GM18517 (cell line): ENCODE measurements around the gene POU2AF2.
"Not testable (repeated sequence)": the region's sequence is repeated elsewhere in the genome, so short reads cannot be mapped to it uniquely, and the experiment has no call there.

Experiments used
- ATAC-seq: cut with Tn5 transposase; IDR thresholded peaks from one replicate; pipeline ENCODE4 v1.9.1; 2021; ENCODE audit warnings: mild to moderate bottlenecking, moderate library complexity; ENCODE audit not compliant: unreplicated experiment

Gene POU2AF2

GRCh38 chr11:111301842-111302118 is 56.3 kb downstream of the POU2AF2 start:
- no peak for ATAC-seq

DNA sequence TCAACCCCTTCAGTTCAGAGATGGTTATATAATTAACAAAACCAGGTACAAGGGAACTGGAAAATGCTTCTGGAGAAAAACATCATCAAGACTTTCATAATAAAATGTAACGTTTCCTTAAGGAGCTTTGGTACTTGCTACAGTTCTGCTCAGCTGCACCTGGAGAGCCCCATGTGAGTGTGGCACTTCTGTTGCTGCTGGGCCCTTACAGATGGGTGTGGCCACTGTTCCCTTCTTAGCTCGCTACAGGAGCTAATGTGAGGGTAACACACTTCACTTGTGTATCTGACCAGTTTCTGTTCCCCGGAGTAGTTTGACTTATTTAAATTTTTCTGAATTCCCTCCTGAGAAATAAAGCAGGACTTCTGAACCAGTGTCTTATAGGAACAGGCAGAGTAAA is 56.8 kb downstream of the POU2AF2 start:
- ATAC-seq = no peak

DNA sequence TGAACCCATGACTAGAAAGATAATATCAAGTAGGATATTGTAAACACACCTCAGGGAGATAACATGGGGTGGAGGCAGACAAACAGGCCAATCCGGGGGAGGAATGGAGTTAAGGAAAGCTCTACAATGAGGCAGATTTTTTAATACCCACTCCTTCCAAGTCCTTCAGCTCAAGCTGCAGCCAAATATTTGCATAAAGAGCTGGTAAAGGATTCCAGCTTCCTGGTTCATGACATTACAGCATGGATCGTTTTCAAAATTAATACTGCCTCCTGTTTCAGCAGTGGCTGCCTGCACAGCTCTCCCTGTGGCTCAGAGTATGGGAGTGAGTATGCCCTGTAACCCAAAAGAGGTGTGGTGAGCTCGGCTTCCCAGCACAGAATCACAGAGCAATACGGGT is 57.9 kb downstream of the POU2AF2 start:
- ATAC-seq = no peak

DNA sequence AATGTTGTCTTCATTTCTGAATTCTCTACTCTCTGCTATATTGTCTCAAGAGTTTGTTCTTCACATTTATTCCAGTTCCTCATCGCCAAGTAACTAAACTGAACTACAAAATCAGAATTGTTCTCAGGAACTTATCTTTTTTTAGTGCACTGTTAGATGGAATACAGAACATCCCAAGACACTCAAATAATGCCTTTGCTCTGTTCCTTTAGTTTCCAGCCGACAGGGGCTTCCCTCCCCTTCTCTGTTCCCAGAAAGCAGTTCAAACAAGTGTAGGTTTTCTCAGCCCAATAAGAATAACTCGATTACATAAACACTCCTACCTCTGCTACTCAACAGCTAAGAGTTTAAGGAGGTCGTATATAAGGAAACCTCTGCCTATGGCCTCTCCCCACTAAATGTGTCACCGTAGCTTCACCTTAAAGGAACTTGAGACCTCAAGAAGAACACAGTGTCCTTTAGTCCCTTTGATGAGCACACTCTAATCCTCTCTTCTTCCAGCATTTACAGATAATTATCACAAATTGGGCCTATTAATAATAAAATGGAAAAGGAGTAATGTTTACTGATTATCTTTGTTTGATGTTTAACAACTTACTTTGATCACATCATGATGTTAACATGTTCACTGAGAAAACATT is 59.8 kb downstream of the POU2AF2 start:
- ATAC-seq = no peak

- ATAC-seq = no peak
Observed at GRCh38 chr11:111305876-111306275, 60.4 kb downstream of the POU2AF2 start.

GRCh38 chr11:111306321-111306720 is 60.8 kb downstream of the POU2AF2 start:
- no peak for ATAC-seq

DNA sequence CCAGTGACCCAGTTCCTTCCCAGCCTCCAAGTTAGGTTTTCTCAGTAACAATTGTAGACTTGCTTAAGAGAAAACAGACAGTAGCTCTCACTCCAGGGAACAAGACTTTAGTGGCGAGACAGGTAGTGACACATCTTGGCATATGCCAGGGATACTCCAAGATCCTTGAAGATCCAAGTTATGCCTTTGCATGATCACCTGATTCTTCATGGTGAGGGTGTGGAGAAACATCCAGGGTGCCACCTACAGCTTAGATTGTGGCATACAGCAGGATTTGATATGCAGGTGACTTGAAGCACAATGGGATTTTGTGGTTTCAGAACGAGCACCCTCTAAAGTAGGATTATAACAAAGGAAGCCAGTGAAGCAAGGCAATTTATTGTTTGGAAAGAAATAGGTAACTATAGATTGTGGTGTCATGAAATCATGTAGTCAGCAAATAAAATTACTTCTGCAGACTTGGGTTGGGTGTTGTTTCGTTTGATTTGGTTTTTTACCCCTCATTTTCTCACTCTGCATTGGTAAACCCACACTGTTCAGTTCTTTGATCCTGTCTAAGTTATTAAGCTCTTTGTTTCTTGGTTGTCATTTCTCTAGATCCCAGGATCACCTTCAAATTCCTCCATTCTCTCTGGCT is 62.1 kb downstream of the POU2AF2 start:
- ATAC-seq = no peak

DNA sequence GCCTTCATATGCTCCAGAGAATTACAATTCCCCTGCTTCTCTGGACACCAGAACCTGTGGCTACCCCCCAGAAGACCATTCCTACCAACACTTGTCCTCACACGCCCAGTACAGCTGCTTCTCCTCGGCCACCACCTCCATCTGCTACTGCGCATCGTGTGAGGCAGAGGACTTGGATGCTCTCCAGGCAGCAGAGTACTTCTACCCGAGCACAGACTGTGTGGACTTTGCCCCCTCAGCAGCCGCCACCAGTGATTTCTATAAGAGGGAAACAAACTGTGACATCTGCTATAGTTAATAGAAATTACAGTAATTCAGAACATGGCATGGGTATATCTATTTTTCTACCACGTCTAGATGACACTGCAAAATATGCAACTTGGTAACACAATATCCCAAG is 62.6 kb downstream of the POU2AF2 start:
- no peak for ATAC-seq

GRCh38 chr11:111309215-111309915 is 63.8 kb downstream of the POU2AF2 start:
- ATAC-seq = no peak

GRCh38 chr11:111310088-111310487 is 64.6 kb downstream of the POU2AF2 start:
- no peak for ATAC-seq

GRCh38 chr11:111310723-111311122 is 65.2 kb downstream of the POU2AF2 start:
- ATAC-seq = no peak

GRCh38 chr11:111312076-111312475 is 66.6 kb downstream of the POU2AF2 start:
- ATAC-seq = no peak

DNA sequence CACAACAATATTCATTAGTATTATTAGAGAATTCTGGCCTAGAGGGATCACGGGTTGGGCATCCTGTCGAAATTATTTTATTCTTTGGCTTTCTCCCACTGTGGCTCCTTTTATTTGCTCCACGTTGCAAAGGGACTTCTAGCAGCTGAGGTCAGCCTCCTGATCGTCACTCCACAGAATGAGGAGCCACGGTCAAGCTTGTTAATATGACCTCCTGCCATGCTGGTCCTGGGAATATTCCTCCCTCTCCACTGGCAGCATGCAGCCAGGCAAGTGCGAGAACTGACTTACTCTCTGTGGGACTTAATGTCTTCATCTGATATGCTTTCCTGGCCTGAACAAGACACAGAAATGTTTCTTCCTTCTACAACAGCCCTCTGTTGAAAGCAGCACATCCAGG is 73.8 kb downstream of the POU2AF2 start:
- no peak for ATAC-seq

- ATAC-seq = not testable (repeated sequence)
Observed at GRCh38 chr11:111320199-111320598, 74.7 kb downstream of the POU2AF2 start.

GRCh38 chr11:111320728-111321568 is 75.4 kb downstream of the POU2AF2 start:
- ATAC-seq = no peak

DNA sequence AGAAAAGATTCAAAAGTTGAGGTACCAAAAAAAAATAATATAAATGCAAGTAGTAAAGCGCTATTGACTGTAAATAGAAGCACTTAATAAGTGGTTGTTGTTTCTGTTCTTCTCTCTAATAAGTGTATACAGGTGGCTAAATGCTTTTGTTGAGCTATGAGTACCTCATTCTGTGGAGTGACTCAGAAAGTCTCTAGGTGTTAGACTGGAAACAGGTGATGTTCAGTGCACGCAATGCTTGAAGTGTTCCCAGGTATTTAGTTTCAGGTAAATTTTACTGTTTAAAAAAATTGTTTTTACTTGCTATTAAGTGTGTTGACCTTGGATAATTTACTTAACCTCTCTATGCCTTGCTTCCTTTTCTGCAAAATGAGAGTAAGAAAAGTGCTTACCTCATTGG is 77.0 kb downstream of the POU2AF2 start:
- ATAC-seq = no peak

- ATAC-seq = no peak
Observed at GRCh38 chr11:111324277-111324720, 78.8 kb downstream of the POU2AF2 start.

GRCh38 chr11:111325259-111325658 is 79.7 kb downstream of the POU2AF2 start:
- no peak for ATAC-seq

DNA sequence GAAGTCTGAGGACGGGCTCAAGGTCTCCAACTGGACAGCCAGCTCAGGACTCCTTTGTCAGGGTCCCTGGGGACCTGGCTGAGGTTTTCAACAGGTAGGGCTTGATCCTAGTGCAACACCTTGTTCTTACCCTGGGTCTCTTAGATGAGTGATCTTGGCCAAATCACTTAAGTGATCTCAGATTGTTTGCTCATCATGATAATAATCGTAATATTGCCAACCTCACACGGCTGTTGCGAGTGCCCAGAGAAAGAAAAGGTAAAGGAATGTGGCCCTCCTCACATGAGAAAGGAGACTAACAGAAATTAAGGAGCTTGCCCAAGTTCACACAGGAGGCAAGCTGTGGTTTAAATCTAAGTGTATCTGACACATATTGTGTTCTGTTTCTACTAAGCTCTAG is 81.3 kb downstream of the POU2AF2 start:
- ATAC-seq = no peak

DNA sequence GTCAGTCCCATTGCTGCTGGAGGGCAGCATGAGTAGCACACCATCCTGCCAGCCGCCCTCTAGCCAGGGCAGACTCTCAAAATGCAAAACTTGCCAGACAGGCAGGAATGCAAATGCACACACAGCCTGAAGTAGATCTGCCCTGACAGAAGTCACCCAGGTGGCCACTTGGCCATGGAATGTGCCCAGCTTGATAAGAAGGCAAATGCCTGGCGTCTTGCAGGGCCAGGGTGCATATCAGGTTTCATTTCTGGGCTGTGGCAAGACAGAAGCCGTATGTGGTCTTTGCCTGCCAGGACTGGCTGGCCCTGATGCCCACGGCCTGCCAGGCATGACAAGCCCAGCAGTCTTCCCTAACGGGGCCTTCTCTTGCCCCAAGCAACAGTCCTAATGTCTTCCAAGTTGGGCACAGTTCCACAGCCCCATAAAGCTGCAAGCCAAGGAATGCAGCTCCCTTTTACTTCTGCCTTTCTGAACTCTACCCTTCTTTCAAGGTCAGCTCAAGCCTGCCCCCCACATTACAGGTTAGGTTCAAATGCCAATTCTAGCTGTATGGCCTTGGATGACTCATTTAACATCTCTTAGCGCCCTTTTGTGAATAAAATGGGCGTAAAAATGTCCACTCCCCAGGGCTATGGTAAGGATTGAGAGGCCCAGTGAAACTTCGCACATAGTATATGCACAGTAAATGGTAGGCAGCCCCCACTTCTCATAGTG is 82.5 kb downstream of the POU2AF2 start:
- ATAC-seq = no peak
